GM19023 (cell line): ENCODE results near the gene LIPM.

Experiments used
- ATAC-seq: cut with Tn5 transposase; IDR thresholded peaks from one replicate; pipeline ENCODE4 v1.9.1; 2021; ENCODE audit warnings: mild to moderate bottlenecking, moderate library complexity; ENCODE audit not compliant: unreplicated experiment

LIPM gene, protein sequence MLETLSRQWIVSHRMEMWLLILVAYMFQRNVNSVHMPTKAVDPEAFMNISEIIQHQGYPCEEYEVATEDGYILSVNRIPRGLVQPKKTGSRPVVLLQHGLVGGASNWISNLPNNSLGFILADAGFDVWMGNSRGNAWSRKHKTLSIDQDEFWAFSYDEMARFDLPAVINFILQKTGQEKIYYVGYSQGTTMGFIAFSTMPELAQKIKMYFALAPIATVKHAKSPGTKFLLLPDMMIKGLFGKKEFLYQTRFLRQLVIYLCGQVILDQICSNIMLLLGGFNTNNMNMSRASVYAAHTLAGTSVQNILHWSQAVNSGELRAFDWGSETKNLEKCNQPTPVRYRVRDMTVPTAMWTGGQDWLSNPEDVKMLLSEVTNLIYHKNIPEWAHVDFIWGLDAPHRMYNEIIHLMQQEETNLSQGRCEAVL

DNA sequence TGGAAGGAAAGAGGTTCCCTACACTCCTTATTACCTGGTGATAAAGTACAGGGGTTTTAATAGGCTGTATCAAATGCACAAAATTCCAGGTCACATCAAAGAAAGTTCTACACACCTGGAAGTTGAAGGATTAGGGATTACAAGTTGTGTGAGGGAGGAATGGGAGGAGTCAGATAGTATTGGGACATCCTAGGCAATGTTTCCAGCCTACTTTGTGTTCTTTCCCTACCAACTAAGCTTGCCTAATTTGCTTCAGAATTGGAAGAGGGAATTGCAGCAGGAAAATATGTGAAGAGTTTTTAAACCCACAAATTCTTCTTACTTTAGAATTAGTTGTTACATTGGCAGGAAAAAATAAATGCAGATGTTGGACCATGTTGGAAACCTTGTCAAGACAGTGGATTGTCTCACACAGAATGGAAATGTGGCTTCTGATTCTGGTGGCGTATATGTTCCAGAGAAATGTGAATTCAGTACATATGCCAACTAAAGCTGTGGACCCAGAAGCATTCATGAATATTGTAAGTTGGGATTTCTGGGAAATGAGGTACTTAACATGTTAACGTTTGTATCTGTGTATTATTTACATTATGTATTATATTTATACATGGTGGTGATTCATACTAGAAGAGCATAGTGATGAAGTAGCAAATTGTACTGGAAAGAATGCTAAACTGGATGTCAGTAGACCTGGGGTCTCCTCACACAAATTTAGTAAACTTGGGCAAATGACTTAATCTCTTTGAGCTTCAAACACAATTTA is at the start of gene LIPM:
Gene LIPM, plus strand, starts transcription at position 208 of the 763 bp plus-strand sequence. Its CDS starts 167 bp downstream, at position 375.
- ATAC-seq: no peak

DNA sequence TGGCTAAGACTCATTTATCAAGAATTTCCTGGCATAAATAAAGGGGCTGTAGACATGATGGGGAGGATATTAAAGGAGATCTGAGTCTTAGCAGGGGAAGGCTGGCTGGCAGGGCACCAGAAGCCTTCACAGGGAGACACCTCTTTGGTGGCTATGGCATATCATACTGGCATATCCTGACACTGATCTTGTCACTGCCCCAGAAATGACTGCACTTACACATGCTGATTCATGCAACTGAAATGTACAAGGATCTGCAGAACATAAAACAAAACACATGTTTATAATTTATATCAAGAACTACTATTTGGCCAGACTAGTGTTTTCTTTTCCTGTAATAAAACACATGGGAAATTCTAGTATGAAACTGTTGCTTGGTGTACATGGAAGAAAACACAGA is 48.2 kb upstream of the LIPM start:
- ATAC-seq: no peak

DNA sequence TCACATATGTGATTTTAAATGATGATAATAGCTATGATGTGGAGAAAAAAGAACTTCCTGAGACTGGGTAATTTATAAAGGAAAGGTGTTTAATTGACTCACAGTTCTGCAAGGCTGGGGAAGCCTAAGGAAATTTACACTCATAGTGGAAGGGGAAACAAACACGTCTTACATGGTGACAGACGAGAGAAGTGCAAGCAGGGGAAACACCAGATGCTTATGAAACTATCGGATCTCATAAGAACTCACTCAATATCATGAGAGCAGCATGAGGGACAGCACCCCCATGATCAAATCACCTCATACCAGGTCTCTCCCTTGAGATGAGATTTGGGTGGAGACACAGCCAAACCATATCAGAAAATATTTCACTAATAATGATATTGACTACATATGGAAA is 46.8 kb upstream of the LIPM start:
- no peak for ATAC-seq

DNA sequence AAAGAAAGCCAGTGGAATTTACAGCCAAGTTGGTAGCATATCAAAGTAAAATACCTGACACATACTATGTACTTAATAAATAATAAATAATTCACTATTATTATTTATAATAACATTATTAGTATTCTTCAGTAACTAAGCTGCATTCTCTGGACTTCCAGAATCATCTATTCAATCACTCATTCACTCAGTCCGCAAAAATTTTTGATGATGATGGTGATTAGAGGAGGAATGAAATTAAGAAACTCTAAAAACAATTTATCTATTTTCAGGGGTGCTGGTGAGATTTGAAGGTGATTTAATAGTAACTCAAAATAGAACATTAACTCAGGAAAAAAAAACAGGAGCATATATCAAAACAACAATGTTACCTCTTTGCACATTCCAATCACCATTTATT is 45.9 kb upstream of the LIPM start:
- ATAC-seq: no peak

DNA sequence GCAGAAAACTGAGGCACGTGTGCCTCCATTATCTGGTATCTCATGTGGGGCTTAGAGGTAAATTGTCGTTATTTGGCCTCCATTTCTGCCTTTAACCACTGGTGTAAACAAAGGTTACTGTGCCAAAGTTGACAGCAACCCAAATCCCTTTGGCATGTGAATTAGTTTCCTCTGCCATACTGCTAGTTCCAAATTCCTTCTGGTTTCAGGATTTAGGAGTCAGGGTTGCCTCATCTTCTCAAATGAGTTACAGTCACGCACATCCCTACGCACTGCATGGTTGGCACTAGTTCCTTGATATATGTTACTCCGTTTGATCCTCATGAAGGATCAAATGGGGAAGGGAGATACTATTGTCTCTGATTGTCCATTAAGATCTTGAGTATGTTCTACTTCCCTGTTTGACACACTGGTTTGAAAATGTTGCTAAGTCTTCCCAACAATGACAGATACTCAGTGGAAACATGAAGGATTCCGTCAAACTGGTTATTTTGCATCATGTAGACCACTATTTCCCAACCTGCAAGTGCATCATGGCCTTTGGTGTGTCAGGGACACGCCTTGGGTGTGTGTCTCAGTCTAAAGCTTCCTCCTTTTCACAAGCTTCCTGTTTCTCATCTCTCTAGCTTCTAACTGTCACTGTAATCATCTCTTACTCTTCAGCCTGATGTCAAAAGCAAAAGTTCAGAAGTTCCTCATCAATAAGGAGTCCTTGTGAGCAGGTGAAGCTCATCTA is 43.0 kb upstream of the LIPM start, which contains the start of gene LIPN:
Gene LIPN, plus strand, starts transcription at position 655 of the 736 bp plus-strand sequence. CDS start 1,386 bp downstream, outside the sequence.
- ATAC-seq: no peak

DNA sequence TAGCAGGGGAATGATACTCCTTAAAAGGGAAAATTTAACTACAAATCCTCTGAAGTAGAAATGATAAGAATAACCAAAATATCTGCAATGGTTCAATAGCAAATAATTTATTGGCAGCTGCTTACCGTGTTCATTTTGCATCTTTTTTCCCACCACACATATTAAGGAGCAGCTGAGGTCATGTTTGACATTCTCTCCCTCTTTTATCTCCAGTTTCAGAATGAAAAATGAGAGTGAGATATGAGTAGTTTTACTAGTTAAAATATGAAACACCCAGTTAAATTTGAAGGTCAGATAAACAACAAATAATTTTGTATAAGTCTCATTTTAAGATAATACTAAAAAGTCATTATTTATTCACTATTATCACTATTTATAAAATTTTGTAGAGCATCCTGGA is 39.6 kb upstream of the LIPM start:
- no peak for ATAC-seq

DNA sequence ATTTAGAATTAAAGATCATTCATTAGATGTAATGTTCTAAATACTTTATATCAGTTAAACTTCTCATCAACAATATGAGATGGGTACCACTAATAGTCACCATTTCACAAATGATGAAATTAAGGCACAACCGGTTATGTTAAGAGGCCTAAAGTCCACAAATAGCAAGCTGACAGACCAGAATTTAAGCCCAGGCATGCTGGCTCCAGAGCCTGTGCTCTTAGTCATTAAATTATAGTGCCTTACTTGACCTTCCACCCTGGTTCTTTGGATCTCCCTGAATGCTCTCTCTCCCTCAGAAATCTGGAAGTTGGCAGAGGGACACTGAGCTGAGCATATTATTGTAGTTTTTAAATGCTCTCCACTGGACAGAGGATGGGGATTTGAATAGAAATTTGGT is 39.1 kb upstream of the LIPM start:
- ATAC-seq: no peak

DNA sequence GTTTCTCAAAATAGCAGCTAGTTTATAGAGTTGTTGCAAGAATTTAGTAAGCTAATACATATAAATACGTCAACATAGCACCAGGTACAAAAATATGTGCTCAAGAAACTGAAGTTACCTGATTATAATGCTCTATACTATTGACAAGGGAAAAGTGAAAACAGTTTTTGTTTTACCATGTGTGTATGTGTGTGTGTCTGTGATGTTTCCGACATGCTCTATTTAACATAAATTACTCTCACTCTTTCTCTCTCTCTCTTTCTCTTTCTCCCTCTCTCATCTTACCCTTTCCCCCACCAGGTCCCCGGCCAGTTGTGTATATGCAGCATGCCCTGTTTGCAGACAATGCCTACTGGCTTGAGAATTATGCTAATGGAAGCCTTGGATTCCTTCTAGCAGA is 38.4 kb upstream of the LIPM start:
- ATAC-seq: no peak

DNA sequence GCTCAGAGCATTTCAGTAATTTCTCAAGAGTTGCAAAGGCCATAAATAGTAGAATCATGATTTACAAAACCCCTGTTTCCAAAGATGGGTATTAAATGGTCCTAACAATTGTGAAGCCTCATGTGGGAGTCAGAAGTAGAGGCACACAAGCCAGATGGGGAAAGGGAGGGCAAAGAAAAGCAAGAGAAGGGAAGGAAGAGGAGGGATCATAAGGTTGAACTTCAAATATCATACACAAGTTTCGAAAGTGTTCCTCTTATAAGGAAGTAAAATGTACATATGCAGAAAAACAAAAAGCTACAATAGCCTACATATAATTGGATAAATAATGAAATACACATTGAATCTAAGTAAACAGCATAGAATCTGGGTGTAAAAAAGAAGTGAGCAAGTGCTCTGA is 36.7 kb upstream of the LIPM start:
- no peak for ATAC-seq

DNA sequence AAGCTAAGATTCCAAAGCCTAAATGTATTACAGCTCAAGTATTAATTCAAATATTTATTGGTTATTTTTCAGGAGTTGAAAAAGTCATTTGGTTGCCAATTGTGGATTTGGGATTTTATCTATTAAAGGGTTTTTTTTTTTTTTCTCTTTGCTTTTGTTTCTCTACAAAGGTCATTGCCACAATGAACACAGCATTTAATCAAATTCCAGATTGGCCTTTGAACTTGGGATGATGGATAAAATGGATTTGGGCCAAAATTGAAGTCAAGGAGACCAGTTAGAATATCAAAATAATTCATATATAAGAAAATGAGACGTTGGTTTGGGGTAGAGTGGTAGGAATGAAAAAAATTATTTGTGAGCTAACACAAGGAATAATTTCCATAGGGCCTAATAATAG is 33.1 kb upstream of the LIPM start:
- no peak for ATAC-seq

DNA sequence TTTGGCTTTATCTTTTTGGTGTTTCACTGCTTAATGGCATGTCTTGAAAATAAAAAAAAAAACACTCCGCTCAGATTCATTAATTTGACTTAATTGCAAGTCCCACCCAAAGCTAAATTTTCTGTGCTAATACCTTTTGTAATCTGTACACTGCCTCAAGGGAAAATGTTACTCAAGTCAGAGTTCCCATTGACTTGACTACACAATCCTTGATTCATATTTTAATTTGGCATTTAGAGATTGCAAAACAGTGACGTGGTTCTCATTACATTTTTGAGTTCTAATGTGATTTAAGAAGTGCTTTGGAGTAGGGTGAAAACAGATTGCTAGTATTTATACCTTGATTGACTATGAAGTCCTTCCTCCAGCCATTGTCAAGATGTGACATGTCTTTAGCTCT is 21.3 kb upstream of the LIPM start:
- ATAC-seq: no peak

DNA sequence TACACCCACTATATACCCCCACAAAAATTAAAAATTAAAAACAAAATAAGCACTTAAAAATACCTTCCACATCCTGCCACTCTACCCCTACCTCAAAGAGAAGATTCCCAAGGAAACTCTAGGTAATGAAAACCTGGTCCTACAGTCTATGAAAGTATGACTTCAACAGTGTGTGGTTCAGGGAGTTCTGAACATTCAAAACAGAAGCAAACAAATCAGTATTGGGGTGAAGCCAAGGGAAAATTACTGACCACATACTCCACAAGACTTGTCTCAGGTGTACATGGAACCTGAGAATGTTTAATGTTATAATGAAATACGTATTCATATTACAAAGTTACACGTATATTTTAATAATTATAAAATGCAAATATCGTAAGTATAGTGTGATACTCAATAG is 20.3 kb upstream of the LIPM start:
- no peak for ATAC-seq

DNA sequence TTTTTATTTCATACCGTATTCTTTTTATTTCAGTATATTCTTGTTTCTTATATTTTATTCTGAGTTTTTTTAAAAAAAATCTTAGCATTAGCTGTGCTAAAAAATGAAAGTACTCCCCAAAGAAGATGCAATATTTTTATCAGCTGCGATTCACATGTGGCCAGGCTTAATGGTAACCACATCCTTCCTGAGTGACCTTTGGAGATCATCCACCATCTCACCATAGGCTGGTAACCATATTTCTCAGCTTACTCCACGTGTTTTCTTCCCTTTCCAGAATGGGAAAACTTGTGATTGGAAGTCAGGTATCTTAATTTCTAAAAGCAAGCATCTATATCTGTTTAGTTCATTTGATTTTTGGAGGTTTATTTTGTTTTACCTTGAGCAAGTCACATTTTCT is 18.8 kb upstream of the LIPM start:
- ATAC-seq: no peak

DNA sequence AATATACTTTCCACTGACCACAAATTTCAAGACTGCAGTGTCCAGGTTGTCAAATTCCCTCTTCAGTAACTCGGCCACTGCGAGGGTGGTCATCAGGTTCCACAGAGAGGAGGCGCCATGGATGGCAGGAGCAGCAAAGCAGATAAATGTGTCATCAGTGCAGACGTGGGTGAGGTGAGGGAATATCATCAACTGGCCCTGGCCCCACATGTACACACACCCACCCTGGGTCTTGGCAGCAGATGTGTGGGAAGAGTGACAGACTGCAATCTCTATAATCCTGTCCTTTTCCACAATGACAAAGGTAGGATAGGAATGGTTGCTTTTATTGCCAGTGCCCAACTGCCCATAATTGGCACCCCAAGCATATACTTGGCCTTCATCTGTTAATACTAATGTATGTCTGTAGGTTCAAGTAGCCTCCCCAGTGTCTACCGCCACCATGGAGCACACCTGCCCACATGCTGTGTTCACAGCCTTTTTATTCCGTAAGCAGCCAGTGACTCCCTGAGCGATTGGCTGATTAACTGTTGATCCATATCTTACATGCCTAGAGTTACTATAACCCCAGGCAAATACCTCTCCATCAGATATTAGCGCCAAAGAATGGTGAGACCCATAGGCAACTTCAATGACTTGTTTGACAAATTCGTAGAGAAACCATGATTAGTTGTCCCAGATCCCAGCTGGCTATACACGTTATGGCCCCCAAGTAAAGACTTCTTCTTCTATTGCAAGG is 16.3 kb upstream of the LIPM start:
- no peak for ATAC-seq

DNA sequence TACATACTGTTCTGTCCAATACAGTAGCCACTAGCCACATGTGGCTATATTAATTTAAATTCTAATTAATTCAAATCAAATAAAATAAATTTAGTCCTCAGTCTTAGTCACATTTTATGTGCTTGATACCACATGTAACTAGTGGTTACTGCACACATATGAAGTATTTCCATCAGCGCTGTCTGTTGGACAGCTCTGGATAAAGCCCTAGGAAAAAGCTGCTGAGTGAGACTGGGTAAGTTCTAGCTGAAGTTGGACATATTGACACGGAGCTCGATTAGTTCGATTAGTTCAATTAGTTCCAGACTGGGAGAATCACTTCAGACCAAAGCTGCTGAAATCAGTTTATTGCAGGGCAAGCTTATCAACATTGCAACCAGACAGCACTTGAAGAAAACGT is 15.1 kb upstream of the LIPM start:
- no peak for ATAC-seq

DNA sequence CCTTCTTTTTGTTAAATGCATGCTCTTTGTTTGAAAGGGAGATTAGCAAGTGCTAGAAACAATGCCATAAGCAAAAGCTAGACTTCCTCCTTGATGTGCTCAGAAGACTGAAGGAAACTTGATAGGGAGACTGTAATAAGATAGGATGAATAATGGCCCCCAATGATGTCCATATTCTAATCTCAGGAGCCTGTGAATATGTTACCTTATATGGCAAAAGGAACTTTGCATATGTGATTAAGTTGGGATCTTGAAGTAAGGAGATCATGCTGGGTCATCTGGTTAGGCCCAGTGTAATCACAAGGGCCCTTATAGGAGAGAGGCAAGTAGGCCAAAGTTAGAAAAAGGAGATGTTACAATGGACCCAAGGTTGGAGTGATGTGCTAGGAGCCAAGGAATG is 13.6 kb upstream of the LIPM start:
- no peak for ATAC-seq

DNA sequence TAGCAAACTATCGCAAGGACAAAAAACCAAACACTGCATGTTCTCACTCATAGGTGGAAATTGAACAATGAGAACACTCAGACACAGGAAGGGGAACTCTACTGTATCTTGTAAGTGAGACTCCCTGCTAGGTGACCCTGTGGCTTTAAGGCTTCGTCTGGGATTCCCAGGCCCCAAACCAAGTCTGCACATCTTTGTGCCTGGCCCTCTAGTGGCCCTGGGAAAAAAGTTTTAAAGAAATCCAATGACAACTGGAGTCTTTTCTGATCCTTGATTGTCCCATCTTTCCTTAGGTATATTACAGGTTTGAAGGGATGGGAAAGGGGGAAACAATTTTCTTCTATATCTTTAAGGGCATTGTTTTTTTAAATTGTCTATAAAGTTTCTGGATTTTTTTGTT is 10.6 kb upstream of the LIPM start:
- no peak for ATAC-seq

DNA sequence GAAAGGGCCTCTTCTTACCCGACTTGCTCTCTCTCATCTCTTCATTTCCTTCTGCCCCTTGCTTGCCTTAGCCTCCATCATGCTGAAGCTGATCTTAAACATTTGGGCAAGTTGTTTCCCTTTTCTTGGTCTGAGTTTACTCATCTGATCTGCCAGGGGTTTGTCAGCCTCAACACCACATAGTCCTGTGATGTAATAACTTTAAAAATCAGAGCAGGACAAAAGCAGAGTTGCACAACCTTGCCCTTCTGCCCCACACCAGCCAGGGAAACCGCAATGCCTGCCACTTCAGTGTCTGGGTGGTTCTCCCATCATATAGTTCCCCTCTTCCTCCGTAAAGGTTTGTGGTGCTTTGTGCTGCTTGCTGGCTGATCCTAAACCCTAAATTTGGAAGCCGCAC is 9.9 kb upstream of the LIPM start:
- no peak for ATAC-seq

DNA sequence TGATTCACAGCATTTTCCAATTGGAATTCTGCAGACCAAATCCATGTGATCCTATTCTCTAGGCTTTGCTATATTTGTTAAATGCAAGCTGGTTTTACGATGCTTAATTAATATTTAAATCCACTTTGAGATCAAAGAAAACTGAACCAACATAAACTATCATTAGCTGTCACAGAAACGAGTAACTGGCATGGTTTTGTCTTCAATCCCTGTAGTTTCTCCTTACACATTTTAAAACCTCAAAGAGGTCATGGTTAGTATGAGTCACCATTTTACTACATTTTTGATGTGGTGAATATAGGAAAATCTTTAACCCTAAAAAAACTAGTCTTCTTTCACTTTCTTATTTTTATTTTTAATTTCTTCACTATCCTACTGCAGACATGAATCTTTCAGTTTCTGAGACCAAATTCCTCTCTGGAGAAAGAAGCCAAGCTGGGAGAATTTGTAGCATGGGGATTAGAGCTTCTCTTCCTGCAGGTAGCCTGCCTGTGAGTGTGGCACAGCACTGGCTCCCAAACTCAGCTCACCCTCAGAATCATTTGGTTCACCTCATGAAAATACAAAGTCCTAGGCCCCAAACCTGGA is 8.7 kb upstream of the LIPM start:
- ATAC-seq: no peak

DNA sequence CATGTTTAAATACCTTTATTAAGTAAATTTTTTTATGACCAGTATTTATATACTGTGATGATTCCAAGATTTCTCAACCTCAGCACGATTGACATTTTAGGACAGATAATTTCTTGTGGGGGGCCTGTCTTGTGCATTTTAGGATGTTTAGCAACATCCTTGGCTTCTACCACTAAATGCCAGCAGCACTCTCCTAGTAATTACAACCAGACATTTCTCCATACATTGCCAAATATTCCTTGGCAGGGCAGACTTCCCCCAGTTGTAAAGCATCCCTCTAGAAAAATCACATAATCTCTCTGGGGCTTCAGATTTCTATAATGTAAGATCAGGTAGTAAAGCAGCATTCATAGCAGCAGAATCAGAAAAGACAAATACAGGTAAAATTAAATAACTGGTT is 7.8 kb upstream of the LIPM start:
- ATAC-seq: no peak
